ENCODE data around the gene LARGE2.
A peak's percentile ranks its signal among the peaks of the same experiment; 100 is the strongest.

LARGE2 gene

DNA sequence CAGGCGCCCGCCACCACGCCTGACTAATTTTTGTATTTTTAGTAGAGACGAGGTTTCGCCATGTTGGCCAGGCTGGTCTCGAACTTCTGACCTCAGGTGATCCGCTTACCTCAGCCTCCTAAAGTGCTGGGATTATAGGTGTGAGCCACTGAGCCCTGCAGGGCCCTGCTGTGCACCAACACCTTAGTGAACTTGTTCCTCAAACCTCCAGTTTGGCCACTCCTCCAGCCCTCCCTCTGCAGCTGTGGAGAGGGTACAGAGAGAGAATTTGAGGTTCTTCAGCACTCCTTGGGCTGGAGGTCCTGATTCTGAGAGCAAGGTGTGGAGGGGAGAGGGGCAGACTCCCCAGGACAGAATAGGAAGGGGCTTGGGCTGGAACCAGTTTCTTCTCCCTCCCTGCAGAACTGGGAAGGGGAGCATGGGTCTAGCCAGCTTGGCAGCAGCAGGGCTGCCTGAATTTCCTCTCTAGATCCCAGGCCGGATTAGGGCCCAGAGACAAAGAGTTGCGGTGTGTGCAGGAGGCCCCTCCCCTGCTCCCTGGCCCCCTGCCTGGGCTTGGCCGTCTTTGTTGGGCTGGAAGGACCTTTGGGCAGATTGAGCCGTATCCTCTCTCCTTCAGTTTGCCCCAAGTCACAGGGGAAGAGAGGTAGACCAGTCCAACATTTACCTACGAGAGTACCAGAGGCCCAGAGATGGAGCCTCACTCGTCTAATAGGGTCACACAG lies 2.5 kb upstream of the LARGE2 start:
- Histone ChIP-seq H3K4me1 (ENCODE audit: control insufficient read depth, low read length) (peaks cover 79% of the 10 kb centered on the region), H3K4me3 (ENCODE audit: low read length) (no peak overlapping the region), H3K4me2 (ENCODE audit: low read length) (peak overlapping the region; percentile 92; the same call in 1 of the 2 replicates), H3F3A (ENCODE audit: control insufficient read depth, insufficient read depth) (peaks cover 25% of the 10 kb centered on the region), H3K9me3 (ENCODE audit: control insufficient read depth, insufficient read depth, low read length) (no peaks in the 10 kb centered on the region), H3K79me2 (ENCODE audit: control insufficient read depth, low read length) (peaks cover 43% of the 10 kb centered on the region), H3K27me3 (ENCODE audit: control insufficient read depth, low read length) (peaks cover 6% of the 10 kb centered on the region), H4K20me1 (ENCODE audit: control insufficient read depth, insufficient read depth, low read depth, low read length) (peaks cover 16% of the 10 kb centered on the region; the same call in 1 of the 2 replicates), H3K9me2 (replicated peaks; ENCODE audit: control insufficient read depth, low read length) (no peaks in the 10 kb centered on the region), H3K27ac (ENCODE audit: low read depth, low read length) (peak overlapping the region; percentile 84), H3K36me3 (ENCODE audit: control insufficient read depth, low read length) (peaks cover 29% of the 10 kb centered on the region)
- TF ChIP-seq, protein P1, sequence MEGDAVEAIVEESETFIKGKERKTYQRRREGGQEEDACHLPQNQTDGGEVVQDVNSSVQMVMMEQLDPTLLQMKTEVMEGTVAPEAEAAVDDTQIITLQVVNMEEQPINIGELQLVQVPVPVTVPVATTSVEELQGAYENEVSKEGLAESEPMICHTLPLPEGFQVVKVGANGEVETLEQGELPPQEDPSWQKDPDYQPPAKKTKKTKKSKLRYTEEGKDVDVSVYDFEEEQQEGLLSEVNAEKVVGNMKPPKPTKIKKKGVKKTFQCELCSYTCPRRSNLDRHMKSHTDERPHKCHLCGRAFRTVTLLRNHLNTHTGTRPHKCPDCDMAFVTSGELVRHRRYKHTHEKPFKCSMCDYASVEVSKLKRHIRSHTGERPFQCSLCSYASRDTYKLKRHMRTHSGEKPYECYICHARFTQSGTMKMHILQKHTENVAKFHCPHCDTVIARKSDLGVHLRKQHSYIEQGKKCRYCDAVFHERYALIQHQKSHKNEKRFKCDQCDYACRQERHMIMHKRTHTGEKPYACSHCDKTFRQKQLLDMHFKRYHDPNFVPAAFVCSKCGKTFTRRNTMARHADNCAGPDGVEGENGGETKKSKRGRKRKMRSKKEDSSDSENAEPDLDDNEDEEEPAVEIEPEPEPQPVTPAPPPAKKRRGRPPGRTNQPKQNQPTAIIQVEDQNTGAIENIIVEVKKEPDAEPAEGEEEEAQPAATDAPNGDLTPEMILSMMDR (IDR thresholded peaks at IDR 0.05; ENCODE audit: low read depth, low read length, poor library complexity, severe bottlenecking), result no peak
- TF ChIP-seq EZH2phosphoT487 (IDR thresholded peaks at IDR 0.05; ENCODE audit: borderline replicate concordance, low read length), result no peak

DNA sequence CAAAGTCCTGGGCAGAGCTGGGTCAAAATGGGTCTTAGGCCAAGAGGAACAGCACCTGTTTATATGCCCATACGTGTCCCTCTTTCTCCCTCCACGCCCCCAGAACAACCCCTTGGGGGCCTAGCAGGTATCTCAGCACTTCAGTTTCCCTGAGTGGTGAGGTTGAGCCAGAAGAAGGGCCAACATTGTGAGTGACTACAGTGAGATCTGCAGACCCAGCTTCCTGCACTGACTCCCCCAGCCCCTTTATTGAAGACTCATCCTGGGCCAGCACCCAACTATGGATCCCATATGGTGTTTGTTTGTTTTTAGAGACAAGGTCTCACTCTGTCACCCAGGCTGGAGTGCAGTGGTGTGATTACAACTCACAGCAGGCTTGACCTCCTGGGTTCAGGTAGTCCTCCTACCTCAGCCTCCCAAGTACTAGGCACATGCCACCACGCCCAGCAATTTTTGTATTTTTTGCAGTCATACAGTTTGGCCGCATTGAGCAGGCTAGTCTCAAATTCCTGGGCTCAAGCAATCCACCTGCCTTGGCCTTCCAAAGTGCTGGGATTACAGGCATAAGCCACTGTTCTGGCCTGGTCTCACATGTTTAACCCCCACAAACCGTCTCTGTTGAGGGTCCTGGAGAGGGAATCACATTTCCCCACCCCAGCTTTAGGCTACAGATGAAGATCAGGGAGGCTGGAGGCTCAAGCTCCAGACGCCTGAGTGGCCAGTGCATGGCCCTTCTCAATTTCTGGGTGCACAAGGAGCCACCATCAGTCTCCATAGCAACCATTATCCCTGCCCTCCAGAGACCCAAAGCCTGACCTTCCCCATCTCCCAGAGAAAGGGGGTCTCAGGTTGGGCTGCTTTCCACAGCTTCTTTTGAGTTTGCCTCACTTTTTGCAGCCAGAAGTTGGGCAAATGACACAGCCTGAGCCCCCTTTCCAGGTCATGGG lies 1.7 kb upstream of the LARGE2 start:
- Histone ChIP-seq H4K20me1 (ENCODE audit: control insufficient read depth, insufficient read depth, low read depth, low read length) (peaks cover 15% of the 10 kb centered on the region; the same call in 1 of the 2 replicates), H3K9me3 (ENCODE audit: control insufficient read depth, insufficient read depth, low read length) (no peaks in the 10 kb centered on the region), H3K36me3 (ENCODE audit: control insufficient read depth, low read length) (peaks cover 26% of the 10 kb centered on the region), H3K4me2 (ENCODE audit: low read length) (peak overlapping the region; percentile 95), H3K27ac (ENCODE audit: low read depth, low read length) (no peak overlapping the region; the same call in 1 of the 2 replicates), H3K4me1 (ENCODE audit: control insufficient read depth, low read length) (peaks cover 79% of the 10 kb centered on the region), H3K79me2 (ENCODE audit: control insufficient read depth, low read length) (peaks cover 41% of the 10 kb centered on the region), H3K9me2 (replicated peaks; ENCODE audit: control insufficient read depth, low read length) (no peaks in the 10 kb centered on the region), H3K27me3 (ENCODE audit: control insufficient read depth, low read length) (peaks cover 6% of the 10 kb centered on the region), H3K4me3 (ENCODE audit: low read length) (peak overlapping the region; percentile 90; the same call in 1 of the 2 replicates), H3F3A (ENCODE audit: control insufficient read depth, insufficient read depth) (peaks cover 27% of the 10 kb centered on the region)
- no peak for TF ChIP-seq EZH2phosphoT487 (IDR thresholded peaks at IDR 0.05; ENCODE audit: borderline replicate concordance, low read length)
- TF ChIP-seq, protein P1 (IDR thresholded peaks at IDR 0.05; ENCODE audit: low read depth, low read length, poor library complexity, severe bottlenecking), result no peak

DNA sequence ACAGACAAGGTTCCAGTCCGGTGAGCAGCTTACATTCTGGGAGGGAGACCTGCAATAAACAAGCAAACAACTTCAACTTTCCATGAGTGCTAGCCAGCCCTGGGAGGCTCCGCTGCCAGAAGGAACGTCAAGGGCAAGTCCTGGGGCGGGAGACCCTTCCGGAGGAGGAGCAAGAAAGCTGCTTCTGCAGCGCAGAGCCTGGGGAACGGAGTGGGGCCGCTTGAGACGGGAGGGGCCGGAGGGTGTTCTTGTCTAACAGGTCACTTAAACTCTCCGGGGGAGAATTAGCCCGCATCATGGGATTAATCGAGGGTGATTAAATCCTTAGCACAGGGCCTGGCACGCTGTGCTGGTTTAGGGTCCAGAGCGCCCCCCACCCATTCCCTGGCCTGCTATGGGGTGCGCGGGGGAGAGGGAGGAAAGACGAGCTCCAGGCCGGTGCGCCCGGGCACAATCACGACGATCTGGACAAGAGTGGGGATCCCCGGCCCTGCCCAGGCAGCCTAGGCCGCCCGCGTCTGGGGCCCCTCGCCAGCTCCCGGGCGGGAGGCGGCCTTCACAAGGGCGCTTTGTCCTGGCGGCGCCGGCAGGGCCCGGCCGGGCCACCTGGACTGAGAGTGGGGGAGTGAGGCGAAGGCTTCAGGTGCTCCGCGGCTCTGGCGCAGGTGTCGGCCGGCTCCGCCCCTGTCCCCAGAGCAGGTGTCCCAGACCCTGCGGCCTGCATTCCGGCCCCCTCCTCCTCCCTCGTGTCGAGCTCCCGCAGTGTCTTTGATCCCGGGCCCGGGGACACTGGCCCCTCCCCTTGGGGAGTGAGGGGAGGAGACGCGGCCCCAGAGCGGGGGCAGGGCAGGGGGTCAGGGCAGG lies 663 bp upstream of the LARGE2 start:
- no peak for TF ChIP-seq EZH2phosphoT487 (IDR thresholded peaks at IDR 0.05; ENCODE audit: borderline replicate concordance, low read length)
- TF ChIP-seq, protein P1 (IDR thresholded peaks at IDR 0.05; ENCODE audit: low read depth, low read length, poor library complexity, severe bottlenecking), result no peak
- peak overlapping the region; percentile 66 for H3K27ac ChIP-seq (ENCODE audit: low read depth, low read length)
- H4K20me1 ChIP-seq (ENCODE audit: control insufficient read depth, insufficient read depth, low read depth, low read length), result peaks cover 8% of the 10 kb centered on the region; the same call in 1 of the 2 replicates
- peak overlapping the region; percentile 90 for H3K4me3 ChIP-seq (ENCODE audit: low read length)
- H3F3A ChIP-seq (ENCODE audit: control insufficient read depth, insufficient read depth), result peaks cover 27% of the 10 kb centered on the region
- H3K27me3 ChIP-seq (ENCODE audit: control insufficient read depth, low read length), result peaks cover 6% of the 10 kb centered on the region
- H3K36me3 ChIP-seq (ENCODE audit: control insufficient read depth, low read length), result peaks cover 28% of the 10 kb centered on the region
- H3K9me3 ChIP-seq (ENCODE audit: control insufficient read depth, insufficient read depth, low read length), result no peaks in the 10 kb centered on the region
- peaks cover 75% of the 10 kb centered on the region for H3K4me1 ChIP-seq (ENCODE audit: control insufficient read depth, low read length)
- no peaks in the 10 kb centered on the region for H3K9me2 ChIP-seq (replicated peaks; ENCODE audit: control insufficient read depth, low read length)
- H3K79me2 ChIP-seq (ENCODE audit: control insufficient read depth, low read length), result peaks cover 34% of the 10 kb centered on the region
- H3K4me2 ChIP-seq (ENCODE audit: low read length), result peak overlapping the region; percentile 95

All from DOHH2 (cell line).